ENCODE results near the gene RWDD3. TPM values are rescaled to one million over a fixed set of nuclear protein-coding genes. Genes with fewer than 3 reads are reported as not detected.

The RWDD3 gene
- total RNA-seq, 1 experiment from 2014 or later = 12.0 TPM

Other genes with a start within 250 kb of the RWDD3 start
- gene ALG14, start 161.3 kb upstream of the RWDD3 start, total RNA-seq (2014; rRNA removed; shearing (Covaris generic); ENCODE audit: low replicate concordance) = 3.2 and 4.4 TPM in 2 replicates
- gene TLCD4, start 116.9 kb upstream of the RWDD3 start, total RNA-seq (2014; rRNA removed; shearing (Covaris generic); ENCODE audit: low replicate concordance) = 1.1 and 2.9 TPM in 2 replicates